ENCODE data around the gene ZKSCAN3. TPM values are rescaled to one million over a fixed set of nuclear protein-coding genes. Genes with fewer than 3 reads are reported as not detected.

ZKSCAN3 gene
- total and polyA plus RNA-seq, 2 of the 8 experiments (the other 6 are each of a cell fraction or from before 2014, with no cell fraction given), result 2.7 to 9.8 TPM

DNA sequence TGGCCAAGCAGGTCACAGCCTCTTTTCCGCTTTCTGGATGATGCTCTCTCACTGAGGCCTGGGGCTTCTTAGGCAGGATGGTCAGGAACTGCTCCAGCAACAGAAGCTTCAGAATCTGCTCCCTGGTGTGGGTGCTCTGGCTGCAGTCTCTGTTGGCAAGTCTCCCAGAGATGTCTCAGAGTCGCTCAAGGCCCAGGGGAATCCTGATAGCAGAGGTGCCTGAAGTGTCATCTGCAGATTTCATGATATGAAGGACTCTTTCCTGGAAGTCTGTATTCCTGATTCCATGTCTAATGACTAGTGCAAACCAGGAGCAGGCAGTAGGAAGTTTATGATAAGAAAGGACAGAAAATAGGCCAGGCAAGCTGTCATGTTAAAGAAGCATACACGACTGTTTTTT is 34.1 kb upstream of the ZKSCAN3 start:
- ChIA-PET POLR2A (ENCODE audit: partially characterized antibody) (interaction anchor here (0.6 kb wide), 1 partner anchor 210 kb away, joined by 3 read pairs; no protein-coding TSS in a partner anchor), CTCF (ENCODE audit: partially characterized antibody) (no interaction called here)
- H3K23me2 ChIP-seq (ENCODE audit: low read depth, low read length), result no peaks in the 10 kb centered on the region; the same call in 1 of the 2 replicates
- no peak overlapping the region for H3K18ac ChIP-seq (ENCODE audit: extremely low read depth, low read length)
- no peak overlapping the region for H3K23ac ChIP-seq (ENCODE audit: insufficient read length)
- no peak overlapping the region for H4K91ac ChIP-seq (replicated peaks; ENCODE audit: insufficient read length, low read length)
- 0 out of 4 replicates have a peak, but pooled peaks cover 0 to under 1% of the 10 kb centered on the region in 2 experiments for H3K9me3 ChIP-seq (ENCODE audit: insufficient read depth in 2 of 2, low read depth in 1 of 2, low read length in 1 of 2)
- no peak for TF ChIP-seq JUN (IDR thresholded peaks at IDR 0.05; ENCODE audit: low read depth, low read length)
- TF ChIP-seq RNF2 (IDR thresholded peaks at IDR 0.05; ENCODE audit: borderline replicate concordance, low read depth, low read length, missing control alignments, poor library complexity, severe bottlenecking), result no peak
- TF ChIP-seq CBX8 (IDR thresholded peaks at IDR 0.05; ENCODE audit: borderline replicate concordance, low read depth, low read length), result no peak
- TF ChIP-seq BCL11A (IDR thresholded peaks at IDR 0.05; ENCODE audit: low read depth in 2 of 2, low read length in 2 of 2), result no peak
- TF ChIP-seq ASH2L (IDR thresholded peaks at IDR 0.05; ENCODE audit: low read length), result no peak
- no peak for TF ChIP-seq RBBP5 (IDR thresholded peaks at IDR 0.05; ENCODE audit: borderline replicate concordance, low read depth, low read length)
- no peak for TF ChIP-seq NANOG (IDR thresholded peaks at IDR 0.05; ENCODE audit: insufficient read depth, low read depth, low read length, poor library complexity, severe bottlenecking)
- no peak for TF ChIP-seq TAF1 (IDR thresholded peaks at IDR 0.05; ENCODE audit: low read depth, low read length)
- no peak for TF ChIP-seq KDM4A (IDR thresholded peaks at IDR 0.05; ENCODE audit: low read depth, low read length, severe bottlenecking)
- TF ChIP-seq POLR2AphosphoS5 (IDR thresholded peaks at IDR 0.05; ENCODE audit: low read depth, low read length), result no peak
- TF ChIP-seq HDAC6 (IDR thresholded peaks at IDR 0.05; ENCODE audit: low read depth, low read length), result no peak
- no peak overlapping the region for H3K27ac ChIP-seq (ENCODE audit: low read depth, low read length)
- no peak overlapping the region for H3K14ac ChIP-seq (ENCODE audit: insufficient read length)
- no peaks in the 10 kb centered on the region for H4K20me1 ChIP-seq (replicated peaks in 1 of 2; ENCODE audit: control insufficient read depth in 1 of 2, insufficient read depth in 2 of 2, low read length in 2 of 2)
- no peaks in the 10 kb centered on the region for H3K27me3 ChIP-seq (replicated peaks in 1 of 4; ENCODE audit: control insufficient read depth in 3 of 4, extremely low read depth in 1 of 4, insufficient read depth in 3 of 4, low read length in 3 of 4)
- no peaks in the 10 kb centered on the region for H3K79me2 ChIP-seq (ENCODE audit: control insufficient read depth in 1 of 2, insufficient read depth in 2 of 2, low read length in 2 of 2)
- no peak overlapping the region for H2AFZ ChIP-seq (ENCODE audit: low read length)
- H3K79me1 ChIP-seq (ENCODE audit: low read depth, low read length), result no peaks in the 10 kb centered on the region
- no peak overlapping the region for H3K4me3 ChIP-seq (ENCODE audit: extremely low read depth in 1 of 4, insufficient read depth in 2 of 4, low read depth in 3 of 4, low read length in 4 of 4)
- H2AK5ac ChIP-seq (ENCODE audit: low read depth, low read length), result no peak overlapping the region
- FAIRE-seq (no peak), DNase-seq (ENCODE audit: low read depth in 1 of 2, low spot score in 2 of 2) (no peak)
- no peak overlapping the region for H2BK5ac ChIP-seq (ENCODE audit: low read depth, low read length)
- no peak overlapping the region for H2BK120ac ChIP-seq (replicated peaks; ENCODE audit: low read depth, low read length)
- H3K4ac ChIP-seq (replicated peaks; ENCODE audit: insufficient read length, low read depth, low read length), result no peak overlapping the region
- no peak overlapping the region for H2BK20ac ChIP-seq (ENCODE audit: low read length)
- no peak overlapping the region for H3K56ac ChIP-seq (replicated peaks; ENCODE audit: insufficient read length, low read depth, low read length)
- WGBS, 2 experiments (ENCODE audit: extremely low coverage in 1 of 2, insufficient coverage in 1 of 2, insufficient read length in 1 of 2, insufficient replicate concordance in 2 of 2, low coverage in 1 of 2, low lambda C conversion rate in 2 of 2, missing lambda C conversion rate in 1 of 2), result 90% methylated on average over 3 of the region's 3 CpGs; no CpG with 5 or more reads in 1 of the 2 experiments
- H3K9ac ChIP-seq (replicated peaks in 1 of 4; ENCODE audit: extremely low read depth in 1 of 4, low read depth in 3 of 4, low read length in 3 of 4), result no peak overlapping the region
- peaks cover 0 to 1% (median 0%) of the 10 kb centered on the region in 4 experiments; a peak in 1 of 7 replicates for H3K4me1 ChIP-seq (replicated peaks in 1 of 4; ENCODE audit: control insufficient read depth in 3 of 4, insufficient read depth in 4 of 4, low read length in 3 of 4)
- H3K36me3 ChIP-seq (ENCODE audit: control insufficient read depth in 2 of 4, insufficient read depth in 4 of 4, low read length in 3 of 4), result peaks cover 0 to 2% (median 0%) of the 10 kb centered on the region in 4 experiments; a peak in 1 of 8 replicates
- H2BK15ac ChIP-seq (ENCODE audit: low read length), result no peak overlapping the region
- H4K8ac ChIP-seq (ENCODE audit: extremely low read depth, insufficient read depth, low read length), result no peak overlapping the region
- H3K4me2 ChIP-seq (ENCODE audit: insufficient read depth in 1 of 2, low read depth in 2 of 2, low read length in 2 of 2), result no peak overlapping the region
- no peak overlapping the region for H4K5ac ChIP-seq (ENCODE audit: insufficient read length, low read depth, low read length)
- no peak overlapping the region for H2BK12ac ChIP-seq (ENCODE audit: low read depth, low read length)

Data from H1 (cell line).